Uterus (tissue), 2 donors: ENCODE results near the gene KCNJ16.

Experiments
- CTCF ChIP-seq, 4 experiments: fragments of 200-600 bp in 2 of 4; fragments of 450-650 bp in 2 of 4; sonication (generic) in 2 of 4; IDR thresholded peaks; one replicate each; pipeline ENCODE4 v1.5.1; 2016 to 2019; ENCODE audit warnings: antibody characterized with exemption in 4 of 4, mild to moderate bottlenecking in 2 of 4, moderate library complexity in 1 of 4
- POLR2A ChIP-seq, 2 donors: fragments of 450-650 bp; IDR thresholded peaks; one replicate each; pipeline ENCODE4 v1.6.1; 2016; ENCODE audit warnings: antibody characterized with exemption in 2 of 2, mild to moderate bottlenecking in 1 of 2, moderate library complexity in 1 of 2

GRCh38 chr17:70040336-70040735 lies 34.7 kb upstream of the KCNJ16 start:
- TF ChIP-seq CTCF (IDR thresholded peaks at IDR 0.05) (no peak), POLR2A (IDR thresholded peaks at IDR 0.05) (no peak)
